SJSA1 (cell line): ENCODE results near the gene POP7. TPM values are rescaled to one million over a fixed set of nuclear protein-coding genes. Genes with fewer than 3 reads are reported as not detected.
A peak's percentile ranks its signal among the peaks of the same experiment; 100 is the strongest.
"Not testable (repeated sequence)": the region's sequence is repeated elsewhere in the genome, so short reads cannot be mapped to it uniquely, and the experiment has no call there.

Source experiments
- DNase-seq, 2 experiments: peaks; one replicate each; pipeline ENCODE4 v3.0.0-alpha.2; 2015 to 2020; ENCODE audit warnings: low spot score in 2 of 2, low read depth in 1 of 2
- H3K27ac ChIP-seq: fragments of 250-450 bp; sonication (Bioruptor Pico); 2 replicates; pipeline ENCODE4 v1.5.1; 2020; ENCODE audit warnings: mild to moderate bottlenecking, moderate library complexity
- H3K27me3 ChIP-seq: fragments of 250-450 bp; sonication (Bioruptor Pico); replicated peaks from 2 replicates; pipeline ENCODE4 v1.5.1; 2020; ENCODE audit warnings: mild to moderate bottlenecking, moderate library complexity
- H3K36me3 ChIP-seq: fragments of 250-450 bp; sonication (Bioruptor Pico); 2 replicates; pipeline ENCODE4 v1.5.1; 2020; ENCODE audit warnings: mild to moderate bottlenecking
- H3K4me1 ChIP-seq: fragments of 250-450 bp; sonication (Bioruptor Pico); replicated peaks from 2 replicates; pipeline ENCODE4 v1.6.1; 2021; ENCODE audit warnings: mild to moderate bottlenecking
- H3K4me3 ChIP-seq: fragments of 250-450 bp; sonication (Bioruptor Pico); 2 replicates; pipeline ENCODE4 v1.5.1; 2020; ENCODE audit warnings: mild to moderate bottlenecking
- H3K9me3 ChIP-seq: fragments of 250-450 bp; sonication (Bioruptor Pico); replicated peaks from 2 replicates; pipeline ENCODE4 v1.5.1; 2020; ENCODE audit warnings: mild to moderate bottlenecking
- total RNA-seq: library from RNA; depleted of rRNA; stranded (reverse); fragments of >200 nt; shearing (Covaris generic); gene quantifications from 2 replicates; pipeline ENCODE4 v1.2.3, GENCODE V29; 2014

POP7 gene
- total RNA-seq, 1 experiment from 2014 or later: 56.0 TPM

DNA sequence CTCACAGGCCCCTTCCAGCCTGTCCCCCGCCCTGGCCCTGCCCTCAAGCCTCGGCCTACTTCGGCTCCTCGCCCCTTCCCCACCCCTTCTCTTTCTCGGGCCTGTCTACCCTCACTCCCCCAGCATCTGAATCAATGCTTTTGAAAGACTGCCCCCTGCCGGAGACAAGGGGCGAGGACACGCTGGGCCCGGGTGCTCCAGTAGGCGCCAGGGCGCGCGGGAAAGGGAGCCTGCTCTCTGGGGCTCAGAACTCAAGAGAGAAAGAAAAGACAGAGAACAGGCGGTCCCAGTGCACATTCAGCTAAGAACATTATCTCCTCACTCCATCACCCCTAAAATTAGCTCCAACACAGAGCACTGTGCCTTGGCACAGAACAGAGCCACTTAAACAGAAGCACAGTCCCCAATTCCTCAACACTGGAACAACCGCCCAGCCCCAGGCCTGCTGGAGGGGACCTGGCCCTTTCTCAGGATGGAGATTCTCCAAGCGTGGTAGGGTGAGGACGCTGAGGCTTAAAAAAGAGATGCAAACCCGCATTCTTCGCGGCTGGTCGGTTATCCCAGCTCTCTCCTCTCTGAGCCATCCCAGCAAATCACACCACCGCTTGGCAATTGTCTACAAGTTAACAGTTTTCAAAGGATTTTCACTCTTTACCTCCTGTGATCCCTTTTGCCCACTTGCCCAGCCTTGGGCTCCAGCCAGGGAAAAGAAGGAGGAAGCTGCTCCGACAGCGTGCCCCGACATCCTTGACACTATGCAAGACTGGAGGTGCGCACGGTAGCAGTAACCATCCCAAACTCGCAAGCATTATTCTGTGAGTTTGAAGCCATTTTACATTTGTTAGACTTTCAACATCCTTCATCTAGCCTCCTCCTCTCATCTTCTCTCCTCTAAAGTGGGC lies 14.0 kb upstream of the POP7 start:
- Histone ChIP-seq H3K9me3 (0 out of 2 replicates have a peak, but pooled peaks cover 2% of the 10 kb centered on the region), H3K4me3 (peak overlapping the region; percentile 89; the same call in 1 of the 2 replicates), H3K36me3 (peaks cover 26% of the 10 kb centered on the region), H3K27ac (no peak overlapping the region), H3K4me1 (peaks cover 12% of the 10 kb centered on the region), H3K27me3 (peaks cover 7% of the 10 kb centered on the region)
- peak; percentile 56 to 67 for DNase-seq

DNA sequence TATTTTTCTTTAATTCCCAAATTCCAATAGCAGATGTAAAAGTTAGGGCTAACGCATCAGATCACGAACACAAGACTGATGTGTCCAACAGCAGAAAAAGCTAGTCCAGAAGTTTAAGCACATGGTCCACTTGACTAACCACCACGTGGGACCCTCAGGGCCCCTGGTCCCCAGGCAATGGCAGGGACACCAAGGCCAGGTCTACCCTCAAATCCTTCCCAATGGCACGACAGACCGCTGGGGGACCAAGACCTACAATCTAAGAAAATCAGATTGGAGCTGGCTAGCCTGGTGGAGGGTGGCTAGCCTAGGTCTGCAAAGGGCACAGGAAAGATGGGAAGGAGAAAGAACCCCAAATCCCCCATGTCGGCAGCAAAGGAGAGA lies 13.4 kb upstream of the POP7 start:
- peaks cover 7% of the 10 kb centered on the region for H3K27me3 ChIP-seq
- no peak for DNase-seq
- no peak overlapping the region for H3K27ac ChIP-seq

DNA sequence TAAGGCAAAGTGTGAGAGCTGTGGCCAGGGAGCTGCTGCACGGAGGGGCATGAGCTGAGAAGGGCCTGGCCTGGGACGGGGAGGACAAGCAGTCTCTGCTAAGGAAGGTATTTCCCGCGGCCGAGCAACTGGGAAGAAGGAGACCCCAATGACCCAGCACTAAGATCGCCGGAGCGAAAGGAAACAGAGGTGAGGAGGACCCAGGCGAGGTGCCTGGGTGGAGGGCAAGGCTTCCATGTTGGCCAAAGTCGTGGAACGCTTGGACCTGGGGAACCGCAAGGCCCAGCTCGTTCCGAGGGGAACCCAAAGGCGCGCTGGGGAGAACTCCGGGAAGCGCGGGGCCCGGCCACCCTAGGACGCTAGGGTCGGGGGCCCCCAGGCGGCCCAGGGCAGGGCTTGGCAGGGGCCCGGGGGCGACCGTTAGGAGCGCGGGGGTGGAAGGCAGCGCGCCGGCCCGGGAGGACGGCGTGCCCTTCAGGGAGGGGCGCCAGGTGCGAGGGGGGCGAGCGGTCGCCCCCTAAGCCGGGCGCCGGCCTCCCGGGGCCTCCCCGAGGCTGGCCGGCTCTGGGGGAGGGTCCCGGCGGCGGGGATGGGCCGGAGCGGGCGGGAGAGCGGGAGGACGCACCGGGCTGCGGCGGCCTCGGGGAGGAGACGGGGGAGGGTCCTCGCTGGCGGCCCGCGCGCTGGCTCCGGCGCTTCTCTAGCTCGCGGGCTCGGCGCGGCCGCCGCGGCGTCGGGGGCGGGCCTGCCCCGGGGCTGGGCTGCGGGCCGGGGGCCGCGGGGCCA lies 12.4 kb upstream of the POP7 start:
- Histone ChIP-seq H3K4me1 (peaks cover 12% of the 10 kb centered on the region), H3K27me3 (peaks cover 7% of the 10 kb centered on the region), H3K9me3 (0 out of 2 replicates have a peak, but pooled peaks cover 2% of the 10 kb centered on the region), H3K36me3 (peaks cover 15% of the 10 kb centered on the region), H3K27ac (no peak overlapping the region), H3K4me3 (peak overlapping the region; percentile 89)
- peak; percentile 25 to 43 for DNase-seq

More for the DNA sequence above, 13.4 kb upstream of the POP7 start:
- Histone ChIP-seq H3K4me1 (peaks cover 12% of the 10 kb centered on the region), H3K4me3 (peak overlapping the region; percentile 89), H3K36me3 (peaks cover 21% of the 10 kb centered on the region), H3K9me3 (0 out of 2 replicates have a peak, but pooled peaks cover 2% of the 10 kb centered on the region)

DNA sequence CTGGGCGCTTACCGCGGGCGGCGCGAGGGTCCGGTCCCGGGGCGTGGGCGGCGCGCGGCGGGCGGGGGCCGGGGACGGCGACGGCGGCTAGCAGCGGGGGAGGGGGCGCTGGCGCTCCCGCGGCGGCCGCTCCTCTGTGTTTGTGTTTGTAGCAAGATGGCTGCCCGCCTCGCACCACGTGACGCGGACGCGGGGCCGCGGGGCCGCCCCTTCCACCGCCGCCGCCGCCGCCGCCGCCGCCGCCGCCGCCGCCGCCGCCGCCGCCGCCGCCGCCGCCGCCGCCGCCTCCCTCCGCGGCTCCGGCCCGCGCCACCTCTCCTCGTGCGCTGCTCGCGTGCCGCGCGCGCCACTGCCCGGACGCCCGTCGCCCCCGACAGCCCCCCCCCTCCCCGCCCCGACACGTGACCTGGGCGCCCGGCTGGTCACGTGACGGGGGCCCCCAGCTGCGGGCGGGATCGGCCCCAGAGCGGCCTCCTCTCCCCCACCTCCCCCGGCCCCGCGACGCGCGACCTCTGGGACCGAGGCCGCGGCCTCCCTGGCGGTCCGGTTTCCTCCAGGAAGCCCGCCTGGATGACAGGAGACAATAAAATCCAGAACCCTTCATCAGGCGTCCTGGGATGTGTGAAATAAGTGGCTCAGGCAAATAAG lies 11.7 kb upstream of the POP7 start, which contains the start of gene GIGYF1:
Gene GIGYF1 (minus strand): TSS at position 153 of the 648 bp plus-strand sequence. CDS start 6,012 bp downstream, outside the sequence.
- H3K4me1 ChIP-seq: peaks cover 12% of the 10 kb centered on the region
- H3K27ac ChIP-seq: no peak within 1 kb of the TSS
- H3K27me3 ChIP-seq: peaks cover 12% of the 10 kb centered on the region
- H3K4me3 ChIP-seq: peak within 1 kb of the TSS; percentile 89
- 0 out of 2 replicates have a peak, but pooled peaks cover 2% of the 10 kb centered on the region for H3K9me3 ChIP-seq
- DNase-seq: peak; percentile 14 to 65
- peaks cover 12% of the 10 kb centered on the region for H3K36me3 ChIP-seq

DNA sequence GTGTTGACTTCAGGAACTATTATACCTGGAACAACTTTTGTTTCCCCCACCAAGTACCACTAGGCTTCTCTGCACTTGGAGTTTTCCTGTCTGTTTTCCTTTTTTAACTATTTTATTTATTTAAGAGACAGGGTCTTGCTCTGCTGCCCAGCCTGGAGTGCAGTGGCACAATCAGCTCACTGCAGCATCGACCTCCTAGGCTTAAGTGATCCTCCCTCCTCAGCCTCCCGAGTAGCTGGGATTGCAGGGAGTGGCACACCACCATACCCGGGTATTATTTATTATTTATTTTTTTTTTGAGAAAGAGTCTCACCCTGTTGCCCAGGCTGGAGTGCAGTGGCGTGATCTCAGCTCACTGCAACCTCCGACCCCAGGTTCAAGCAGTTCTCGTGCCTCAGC lies 9.8 kb upstream of the POP7 start:
- H3K36me3 ChIP-seq: peaks cover 12% of the 10 kb centered on the region
- peaks cover 2% of the 10 kb centered on the region; the same call in 1 of the 2 replicates for H3K9me3 ChIP-seq
- H3K27ac ChIP-seq: no peak overlapping the region
- no peak overlapping the region for H3K4me3 ChIP-seq
- peaks cover 12% of the 10 kb centered on the region for H3K4me1 ChIP-seq
- no peak for DNase-seq
- peaks cover 20% of the 10 kb centered on the region for H3K27me3 ChIP-seq

DNA sequence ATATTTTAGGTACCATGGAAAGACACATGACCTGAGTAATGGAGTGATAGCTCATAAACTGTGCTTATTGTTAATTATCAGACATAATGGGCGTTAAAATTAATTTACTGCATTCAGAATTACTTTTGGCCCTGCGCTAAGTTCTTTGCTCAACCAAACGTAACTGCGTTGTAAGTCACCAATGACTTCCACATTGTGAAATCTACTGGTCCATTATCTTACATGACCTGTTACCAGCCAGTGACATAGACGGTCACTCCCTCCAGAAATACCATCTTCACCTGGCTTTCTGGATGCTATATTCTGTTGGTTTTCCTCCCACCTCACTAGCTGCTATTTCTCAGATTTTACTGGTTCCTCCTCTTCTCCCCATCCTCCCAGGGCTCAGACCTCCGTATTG lies 6.9 kb upstream of the POP7 start:
- DNase-seq: no peak
- Histone ChIP-seq H3K27me3 (peaks cover 26% of the 10 kb centered on the region), H3K36me3 (no peaks in the 10 kb centered on the region), H3K27ac (no peak overlapping the region), H3K4me3 (no peak overlapping the region), H3K9me3 (peaks cover 2% of the 10 kb centered on the region; the same call in 1 of the 2 replicates), H3K4me1 (no peaks in the 10 kb centered on the region)

DNA sequence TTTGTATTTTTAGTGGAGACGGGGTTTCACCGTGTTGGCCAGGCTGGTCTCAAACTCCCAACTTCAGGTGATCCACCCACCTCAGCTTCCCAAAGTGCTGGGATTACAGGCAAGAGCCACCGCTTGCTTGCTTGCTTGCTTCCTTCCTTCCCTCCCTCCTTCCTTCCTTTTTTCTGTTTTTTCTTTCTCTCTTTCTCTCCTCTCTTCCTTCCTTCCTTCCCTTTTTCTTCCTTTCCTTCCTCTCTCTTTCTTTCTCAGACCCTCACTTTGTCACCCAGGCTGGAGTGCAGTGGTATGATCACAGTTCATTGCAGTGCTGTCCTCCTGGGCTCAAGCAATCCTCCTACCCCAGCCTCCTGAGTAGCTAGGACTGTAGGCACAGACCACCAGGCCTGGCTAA lies 4.8 kb upstream of the POP7 start:
- not testable (repeated sequence) for H3K27ac ChIP-seq, H3K4me1 ChIP-seq, H3K36me3 ChIP-seq, H3K9me3 ChIP-seq, DNase-seq, H3K4me3 ChIP-seq
- H3K27me3 ChIP-seq: peaks cover 19% of the 10 kb centered on the region

DNA sequence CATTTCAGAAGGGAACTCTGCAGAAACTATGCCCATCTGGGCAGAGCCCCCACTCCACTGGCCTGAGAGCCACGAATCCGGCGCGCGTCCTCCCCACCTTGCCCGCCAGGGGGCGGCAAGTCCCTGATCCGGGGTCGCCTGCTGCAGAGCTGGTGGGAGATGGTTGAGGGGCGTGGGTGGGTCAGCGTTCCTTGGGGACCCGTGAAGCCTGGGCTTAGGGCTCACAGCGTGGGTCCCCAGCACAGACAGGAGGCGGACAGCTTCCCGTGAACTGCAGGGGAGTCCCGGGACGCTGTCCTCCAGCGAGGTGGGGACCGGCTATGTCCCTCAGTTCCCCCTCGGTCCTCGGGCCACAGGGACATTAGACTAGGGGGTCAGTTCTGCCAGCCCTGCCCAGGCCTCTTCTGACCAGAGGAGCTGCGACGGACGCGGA lies 585 bp upstream of the POP7 start:
- H3K27me3 ChIP-seq: peaks cover 6% of the 10 kb centered on the region
- H3K4me1 ChIP-seq: peaks cover 17% of the 10 kb centered on the region
- H3K9me3 ChIP-seq: no peaks in the 10 kb centered on the region
- DNase-seq: peak; percentile 83 to 97
- peaks cover 19% of the 10 kb centered on the region for H3K36me3 ChIP-seq
- peak overlapping the region; percentile 87 for H3K4me3 ChIP-seq
- peak overlapping the region; percentile 60 for H3K27ac ChIP-seq

DNA sequence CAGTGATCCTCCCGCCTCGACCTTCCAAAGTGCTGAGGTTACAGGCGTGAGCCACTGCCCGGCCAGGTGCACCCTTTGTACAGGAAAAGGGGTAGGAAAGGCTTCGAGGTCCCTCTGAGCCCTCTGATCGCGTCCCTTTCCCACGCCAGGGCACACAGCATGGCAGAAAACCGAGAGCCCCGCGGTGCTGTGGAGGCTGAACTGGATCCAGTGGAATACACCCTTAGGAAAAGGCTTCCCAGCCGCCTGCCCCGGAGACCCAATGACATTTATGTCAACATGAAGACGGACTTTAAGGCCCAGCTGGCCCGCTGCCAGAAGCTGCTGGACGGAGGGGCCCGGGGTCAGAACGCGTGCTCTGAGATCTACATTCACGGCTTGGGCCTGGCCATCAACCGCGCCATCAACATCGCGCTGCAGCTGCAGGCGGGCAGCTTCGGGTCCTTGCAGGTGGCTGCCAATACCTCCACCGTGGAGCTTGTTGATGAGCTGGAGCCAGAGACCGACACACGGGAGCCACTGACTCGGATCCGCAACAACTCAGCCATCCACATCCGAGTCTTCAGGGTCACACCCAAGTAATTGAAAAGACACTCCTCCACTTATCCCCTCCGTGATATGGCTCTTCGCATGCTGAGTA lies 871 bp downstream of the POP7 start:
- peak overlapping the region; percentile 87 for H3K4me3 ChIP-seq
- no peaks in the 10 kb centered on the region for H3K9me3 ChIP-seq
- H3K27ac ChIP-seq: peak overlapping the region; percentile 60; the same call in 1 of the 2 replicates
- DNase-seq: peak in 1 of 2 experiments; percentile 41
- peaks cover 6% of the 10 kb centered on the region for H3K27me3 ChIP-seq
- peaks cover 19% of the 10 kb centered on the region for H3K36me3 ChIP-seq
- peaks cover 17% of the 10 kb centered on the region for H3K4me1 ChIP-seq

DNA sequence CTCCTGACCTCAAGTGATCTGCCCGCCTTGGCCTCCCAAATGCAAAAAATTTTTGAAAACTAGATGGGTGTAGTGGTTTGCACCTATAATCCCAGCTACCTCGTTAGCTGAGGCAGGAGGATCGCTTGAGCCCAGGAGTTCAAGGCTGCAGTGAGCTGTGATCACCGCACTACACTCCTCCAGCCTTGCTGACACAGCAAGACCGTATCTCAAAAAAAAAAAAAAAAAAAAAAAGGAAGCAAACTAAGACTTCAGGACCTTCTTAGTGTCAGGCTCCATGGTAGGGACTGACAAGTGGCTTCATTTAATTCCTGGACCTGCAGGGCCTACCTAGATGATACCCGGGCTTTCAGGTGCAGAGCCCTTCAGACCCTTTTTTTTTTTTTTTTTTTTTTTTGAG lies 2.5 kb downstream of the POP7 start:
- Histone ChIP-seq H3K9me3 (no peaks in the 10 kb centered on the region), H3K4me1 (peaks cover 17% of the 10 kb centered on the region), H3K27me3 (no peaks in the 10 kb centered on the region), H3K4me3 (no peak overlapping the region), H3K27ac (no peak overlapping the region), H3K36me3 (peaks cover 19% of the 10 kb centered on the region)
- no peak for DNase-seq

DNA sequence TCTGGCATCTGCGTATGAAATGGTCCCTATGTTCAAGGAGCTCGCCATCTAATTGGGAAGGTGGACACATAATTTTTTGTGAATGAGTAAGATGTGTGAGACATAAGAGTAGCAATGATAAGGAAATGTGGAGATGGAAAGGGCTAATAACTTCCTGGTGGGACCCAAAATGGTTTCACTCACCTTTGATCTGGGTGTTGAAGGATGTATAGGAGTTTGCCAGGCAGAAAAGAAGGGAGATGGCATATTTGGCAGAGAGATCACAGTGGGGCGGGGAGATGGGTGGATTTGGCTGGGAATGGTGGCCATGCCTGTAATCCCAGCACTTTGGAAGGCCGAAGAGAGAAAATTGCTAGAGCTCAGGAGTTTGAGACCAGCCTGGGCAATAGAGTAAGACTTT lies 4.5 kb downstream of the POP7 start:
- Histone ChIP-seq H3K27ac (no peak overlapping the region), H3K36me3 (peaks cover 19% of the 10 kb centered on the region), H3K4me1 (peaks cover 11% of the 10 kb centered on the region), H3K4me3 (no peak overlapping the region), H3K27me3 (no peaks in the 10 kb centered on the region), H3K9me3 (no peaks in the 10 kb centered on the region)
- no peak for DNase-seq

DNA sequence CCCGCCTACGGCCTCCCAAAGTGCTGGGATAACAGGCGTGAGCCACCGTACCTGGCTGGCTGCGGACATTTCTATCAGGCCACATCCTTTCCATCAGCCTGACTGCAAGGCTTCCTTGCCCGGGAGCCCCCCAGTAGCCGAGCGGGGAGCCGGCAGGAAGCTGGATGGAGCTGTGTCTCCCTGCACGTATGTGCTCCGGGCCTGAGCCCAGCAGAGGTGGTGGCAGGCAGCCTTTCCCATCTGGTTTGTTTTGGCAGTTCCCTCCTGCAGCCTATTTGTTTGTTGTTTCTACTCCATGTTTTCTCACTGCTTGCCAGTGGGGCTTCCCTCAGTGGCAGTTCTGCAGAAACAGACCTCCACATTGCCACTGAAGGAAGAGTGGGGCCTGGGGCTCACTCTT lies 5.4 kb downstream of the POP7 start:
- no peak overlapping the region for H3K27ac ChIP-seq
- H3K4me1 ChIP-seq: peaks cover 10% of the 10 kb centered on the region
- no peaks in the 10 kb centered on the region for H3K27me3 ChIP-seq
- no peaks in the 10 kb centered on the region for H3K9me3 ChIP-seq
- no peak overlapping the region for H3K4me3 ChIP-seq
- H3K36me3 ChIP-seq: peaks cover 16% of the 10 kb centered on the region
- no peak for DNase-seq

DNA sequence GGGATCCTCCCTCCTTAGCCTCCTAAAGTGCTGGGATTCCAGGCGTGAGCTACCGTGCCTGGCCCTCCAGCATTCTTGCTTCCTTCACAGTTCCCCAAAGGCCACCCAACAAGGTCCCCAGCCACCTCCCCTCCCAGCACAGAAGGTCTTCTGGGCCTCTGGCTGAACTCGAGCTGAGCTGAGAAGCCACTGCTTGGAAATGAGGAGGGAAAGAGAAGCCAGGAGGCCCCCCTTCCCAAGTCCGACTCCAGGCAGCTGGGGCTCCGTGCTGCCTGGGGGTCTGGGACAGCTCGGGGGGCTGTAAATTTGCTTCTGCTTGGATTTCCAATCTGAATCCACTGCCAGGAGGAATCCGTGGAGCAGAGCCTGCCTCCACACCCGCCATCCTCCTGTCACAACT lies 8.8 kb downstream of the POP7 start:
- no peak overlapping the region for H3K27ac ChIP-seq
- H3K9me3 ChIP-seq: peaks cover 4% of the 10 kb centered on the region
- H3K4me1 ChIP-seq: no peaks in the 10 kb centered on the region
- no peaks in the 10 kb centered on the region for H3K36me3 ChIP-seq
- no peak for DNase-seq
- H3K4me3 ChIP-seq: no peak overlapping the region
- peaks cover 2% of the 10 kb centered on the region; the same call in 1 of the 2 replicates for H3K27me3 ChIP-seq
